Esophagus squamous epithelium (tissue), 5 donors: ENCODE results near the gene KCNH1. TPM values are rescaled to one million over a fixed set of nuclear protein-coding genes. Genes with fewer than 3 reads are reported as not detected.
"Not testable (repeated sequence)": the region's sequence is repeated elsewhere in the genome, so short reads cannot be mapped to it uniquely, and the experiment has no call there.

Source experiments
- DNase-seq: peaks from one replicate; lab custom pipeline; 2025; lab: John Stamatoyannopoulos, UW
- H3K27ac ChIP-seq, 4 donors: fragments of 200-600 bp; sonication (generic); one replicate each; pipeline ENCODE4 v1.5.1; 2016 to 2019; ENCODE audit warnings: mild to moderate bottlenecking in 1 of 4
- H3K27me3 ChIP-seq, 4 donors: fragments of 200-600 bp; sonication (generic); 1 replicate in 3 of 4; 2 replicates in 1 of 4; pipeline versions ENCODE4 v1.5.1 to v1.6.0; 2017 to 2021; ENCODE audit warnings: antibody characterized with exemption in 1 of 4
- H3K36me3 ChIP-seq, 3 donors: fragments of 200-600 bp; sonication (generic); one replicate each; pipeline ENCODE4 v1.5.1; 2016 to 2019
- H3K4me1 ChIP-seq, 3 donors: fragments of 200-600 bp; sonication (generic); one replicate each; pipeline ENCODE4 v1.5.1; 2017 to 2019
- H3K4me3 ChIP-seq, 4 donors: fragments of 200-600 bp; sonication (generic); 1 replicate in 3 of 4; 2 replicates in 1 of 4; pipeline ENCODE4 v1.5.1; 2016 to 2019; ENCODE audit warnings: mild to moderate bottlenecking in 2 of 4, moderate library complexity in 1 of 4
- H3K9me3 ChIP-seq, 3 donors: fragments of 200-600 bp; sonication (generic); one replicate each; pipeline ENCODE4 v1.5.1; 2016 to 2019
- CTCF ChIP-seq, 6 experiments: fragments of 450-650 bp in 4 of 6; fragments of 200-600 bp in 2 of 6; sonication (generic) in 2 of 6; IDR thresholded peaks; one replicate each; pipeline ENCODE4 v1.5.1; 2016 to 2019; ENCODE audit warnings: antibody characterized with exemption in 6 of 6, mild to moderate bottlenecking in 4 of 6, moderate library complexity in 4 of 6
- POLR2A ChIP-seq, 4 donors: fragments of 450-650 bp; IDR thresholded peaks; one replicate each; pipeline ENCODE4 v1.6.1; 2017; ENCODE audit warnings: antibody characterized with exemption in 4 of 4, mild to moderate bottlenecking in 4 of 4, moderate library complexity in 3 of 4
- WGBS, 2 donors: methylation state at CpG; one replicate each; pipeline ENCODE4 v1.1.5; 2018; 5-methylcytosine and 5-hydroxymethylcytosine counted together
- intact Hi-C: fragments of 100-400 bp; cut with DNase I; formaldehyde crosslinking; loops from one replicate; pipeline ENCODE4 v1.15.0; 2022
- total RNA-seq, 4 donors: library from RNA; depleted of rRNA; stranded (reverse); fragments of >200 nt; gene quantifications; one replicate each; pipeline ENCODE4 v1.1.0, GENCODE V29; 2016
- donor health status: DM: yes; HTN: yes; CAD: no.

KCNH1 gene
- total RNA-seq, 4 donors from 2014 or later = 0.57 to 1.0 (median 0.83) TPM; not detected in 1

GRCh38 chr1:210978316-210978973, 155.5 kb downstream of the KCNH1 start:
- DNase-seq = no peak
- no peaks in the 10 kb centered on the region for H3K9me3 ChIP-seq
- H3K27ac ChIP-seq = peak overlapping the region in 2 of 4 donors; percentile 27 to 59
- TF ChIP-seq POLR2A (IDR thresholded peaks at IDR 0.05) (no peak), CTCF (IDR thresholded peaks at IDR 0.05) (no peak)
- H3K4me1 ChIP-seq = peaks cover 0 to 14% (median 7%) of the 10 kb centered on the region in 3 donors
- no peak overlapping the region for H3K4me3 ChIP-seq
- intact Hi-C loops = no loop called here
- no peaks in the 10 kb centered on the region for H3K27me3 ChIP-seq
- 36 to 57% methylated on average over 6 of the region's 6 CpGs for WGBS, 2 donors
- H3K36me3 ChIP-seq = no peaks in the 10 kb centered on the region

GRCh38 chr1:210951279-210951678, 182.7 kb downstream of the KCNH1 start:
- no peak for DNase-seq
- no peak overlapping the region for H3K4me3 ChIP-seq
- 69 to 72% methylated on average over 7 of the region's 7 CpGs for WGBS, 2 donors

GRCh38 chr1:210949940-210950546, 183.9 kb downstream of the KCNH1 start:
- no CpG with 5 or more reads among the region's 2 CpGs for WGBS, 2 donors
- H3K4me3 ChIP-seq, H3K27me3 ChIP-seq, DNase-seq, H3K4me1 ChIP-seq, intact Hi-C loops, H3K9me3 ChIP-seq, H3K27ac ChIP-seq, H3K36me3 ChIP-seq: not testable (repeated sequence)
- peak in 5 of 6 experiments; percentile 36 to 67 (median 48) for TF ChIP-seq CTCF (IDR thresholded peaks at IDR 0.05)

More at GRCh38 chr1:210951279-210951678, 182.7 kb downstream of the KCNH1 start:
- Histone ChIP-seq H3K4me1 (no peaks in the 10 kb centered on the region), H3K36me3 (no peaks in the 10 kb centered on the region), H3K27ac (no peak overlapping the region), H3K9me3 (no peaks in the 10 kb centered on the region), H3K27me3 (no peaks in the 10 kb centered on the region)
- intact Hi-C loops = no loop called here
- TF ChIP-seq POLR2A (IDR thresholded peaks at IDR 0.05) (no peak), CTCF (IDR thresholded peaks at IDR 0.05) (no peak)

GRCh38 chr1:210949489-210949888, 184.5 kb downstream of the KCNH1 start:
- 76 to 80% methylated on average over 7 of the region's 7 CpGs for WGBS, 2 donors
- TF ChIP-seq CTCF (IDR thresholded peaks at IDR 0.05) (no peak), POLR2A (IDR thresholded peaks at IDR 0.05) (no peak)
- Histone ChIP-seq H3K9me3 (no peaks in the 10 kb centered on the region), H3K36me3 (no peaks in the 10 kb centered on the region), H3K4me1 (no peaks in the 10 kb centered on the region), H3K27me3 (no peaks in the 10 kb centered on the region), H3K27ac (no peak overlapping the region), H3K4me3 (no peak overlapping the region)
- DNase-seq = no peak
- intact Hi-C loops = no loop called here

GRCh38 chr1:210949039-210949438, 184.9 kb downstream of the KCNH1 start:
- no peaks in the 10 kb centered on the region for H3K36me3 ChIP-seq
- TF ChIP-seq POLR2A (IDR thresholded peaks at IDR 0.05) (no peak), CTCF (IDR thresholded peaks at IDR 0.05) (no peak)
- no peak overlapping the region for H3K4me3 ChIP-seq
- DNase-seq = no peak
- intact Hi-C loops = no loop called here
- H3K4me1 ChIP-seq = no peaks in the 10 kb centered on the region
- H3K9me3 ChIP-seq = no peaks in the 10 kb centered on the region
- no peak overlapping the region for H3K27ac ChIP-seq
- 63 to 75% methylated on average over 2 of the region's 2 CpGs for WGBS, 2 donors
- no peaks in the 10 kb centered on the region for H3K27me3 ChIP-seq
